Heart right ventricle (tissue), 16 donors: ENCODE data around the gene SLN. TPM values are rescaled to one million over a fixed set of nuclear protein-coding genes. Genes with fewer than 3 reads are reported as not detected.
A peak's percentile ranks its signal among the peaks of the same experiment; 100 is the strongest.

Source experiments
- ATAC-seq, 8 donors: fragments of 200-7000 bp; cut with Tn5 transposase; one replicate each; pipeline ENCODE4 v1.9.1; 2020; ENCODE audit warnings: mild to moderate bottlenecking in 8 of 8, moderate library complexity in 8 of 8, moderate number of reproducible peaks in 1 of 8
- DNase-seq, 2 donors: peaks; one replicate each; pipeline ENCODE4 v3.0.0-alpha.2; 2020
- H3K27ac ChIP-seq, 10 donors: fragments of 200-600 bp; sonication (generic) in 2 of 10; one replicate each; pipeline versions ENCODE4 v1.5.0 to v1.8.0; 2020 to 2022; ENCODE audit warnings: mild to moderate bottlenecking in 3 of 10
- H3K27me3 ChIP-seq, 7 donors: fragments of 200-600 bp; one replicate each; pipeline ENCODE4 v1.8.0; 2021 to 2022; ENCODE audit warnings: mild to moderate bottlenecking in 2 of 7
- H3K36me3 ChIP-seq, 9 donors: fragments of 200-600 bp; sonication (generic) in 1 of 9; one replicate each; pipeline versions ENCODE4 v1.5.0 to v1.8.0; 2020 to 2022; ENCODE audit warnings: mild to moderate bottlenecking in 2 of 9
- H3K4me1 ChIP-seq, 9 donors: fragments of 200-600 bp; sonication (generic) in 1 of 9; one replicate each; pipeline versions ENCODE4 v1.5.0 to v1.8.0; 2020 to 2022; ENCODE audit warnings: mild to moderate bottlenecking in 4 of 9
- H3K4me3 ChIP-seq, 10 donors: fragments of 200-600 bp; sonication (generic) in 2 of 10; one replicate each; pipeline versions ENCODE4 v1.5.0 to v1.8.0; 2020 to 2022; ENCODE audit warnings: mild to moderate bottlenecking in 7 of 10, moderate library complexity in 2 of 10
- H3K9me3 ChIP-seq, 11 donors: fragments of 200-600 bp in 10 of 11; sonication (generic) in 2 of 11; one replicate each; pipeline versions ENCODE4 v1.5.0 to v1.8.0; 2013 to 2022; ENCODE audit warnings: mild to moderate bottlenecking in 2 of 11, control low read depth in 1 of 11, moderate library complexity in 1 of 11
- CTCF ChIP-seq, 9 donors: fragments of 200-600 bp; sonication (generic) in 2 of 9; IDR thresholded peaks; one replicate each; pipeline versions ENCODE4 v1.5.0 to v1.8.0; 2021 to 2022; ENCODE audit warnings: antibody characterized with exemption in 9 of 9, mild to moderate bottlenecking in 5 of 9, moderate library complexity in 1 of 9
- WGBS, 2 donors: extraction: QIAGEN DNeasy Blood & Tissue Kit; methylation state at CpG; one replicate each; pipeline ENCODE4 v1.1.7; 2013; ENCODE audit warnings: inconsistent platforms in 1 of 2; 5-methylcytosine and 5-hydroxymethylcytosine counted together
- intact Hi-C, 10 donors: fragments of 100-400 bp; cut with DNase I; formaldehyde crosslinking; loops; one replicate each; pipeline versions ENCODE4 v1.11.1 to v1.14.2; 2022
- polyA plus RNA-seq, 2 donors: library from polyadenylated mRNA; stranded (reverse); fragments of 200-250 nt; gene quantifications; one replicate each; pipeline ENCODE4 v1.2.3, GENCODE V29; 2013
- total RNA-seq, 10 donors: library from RNA; stranded (reverse); fragmentation: NEBNext Ultra II Directional in 3 of 10; extraction: Animal tissue kit (Norgen Biotek cat#: 25700) in 3 of 10; gene quantifications; one replicate each; pipeline versions ENCODE4 v1.2.1 to v1.2.4, GENCODE V29; 2021 to 2023
- donor health status: Arrhythmogenic right ventricular cardiomyopathy.
- donor health status: ischemic (EF 13 %, LVEDD 7.1; RV severe dilation, severe dysfunction).
- donor health status: healthy with polysubstance abuse.
- donor health status: DM: no; HTN: yes; CAD: no.
- donor health status: DM: no; HTN: no; CAD: no.
- donor health status: ischemic (EF 25% LVEDD 6.9; RV normal size, moderate dysfunction).
- donor health status: ischemic (EF 25% LVEDD 5.7; RV mildly dilated, moderate dysfunction).
- donor health status: healthy.
- donor health status: DM: yes; HTN: yes; CAD: no.
- donor health status: Ischemic cardiomyopathy.
- donor health status: ischemic (EF 35%, LVEDD 5.7; RV mildly dilated, moderate dysfunction).
- donor health status: nonischemic (EF 11% LVEDD 7.7; RV severe dilation, severe dysfunction).
- donor health status: DM: yes; HTN: yes; CAD: no.
- donor health status: PGD.
- donor health status: ischemic (EF 29% LVEDD 5.4; RV normal size, mild dysfunction).
- donor health status: nonischemic (EF 23%, LVEDD 6.1; RV moderate dilation, normal function).

SLN gene
- total and polyA plus RNA-seq, 12 donors, result 0.93 to 44.4 (median 9.2) TPM

- no peak overlapping the region for H3K4me3 ChIP-seq
- no peak for TF ChIP-seq CTCF (IDR thresholded peaks at IDR 0.05)
- no peaks in the 10 kb centered on the region for H3K4me1 ChIP-seq
- WGBS, 2 donors, result 54% methylated on average over 2 of the region's 2 CpGs
- H3K36me3 ChIP-seq, result no peaks in the 10 kb centered on the region
- H3K27ac ChIP-seq, result no peak overlapping the region
- H3K9me3 ChIP-seq, result no peaks in the 10 kb centered on the region
- no peak for ATAC-seq
- intact Hi-C loops, result no loop called here
- H3K27me3 ChIP-seq, result peaks cover 0 to 14% (median 0%) of the 10 kb centered on the region in 7 donors
- no peak for DNase-seq
These were observed 5.3 kb downstream of the SLN start for GRCh38 chr11:107706531-107706930.

- TF ChIP-seq CTCF (IDR thresholded peaks at IDR 0.05), result no peak
- H3K4me3 ChIP-seq, result no peak overlapping the region
- no peaks in the 10 kb centered on the region for H3K9me3 ChIP-seq
- no peaks in the 10 kb centered on the region for H3K36me3 ChIP-seq
- no peak overlapping the region for H3K27ac ChIP-seq
- DNase-seq (no peak), ATAC-seq (peak in 2 of 8 donors; percentile 41 to 51)
- H3K4me1 ChIP-seq, result no peaks in the 10 kb centered on the region
- 74 to 79% methylated on average over 2 of the region's 2 CpGs for WGBS, 2 donors
- intact Hi-C loops, result no loop called here
- H3K27me3 ChIP-seq, result peaks cover 0 to 18% (median 0%) of the 10 kb centered on the region in 7 donors
These were observed 6.8 kb downstream of the SLN start for GRCh38 chr11:107705027-107705426.

- H3K27ac ChIP-seq, result no peak overlapping the region
- intact Hi-C loops, result no loop called here
These were observed 7.4 kb downstream of the SLN start for GRCh38 chr11:107704451-107704850.

GRCh38 chr11:107702723-107703122 lies 9.1 kb downstream of the SLN start:
- no peak for ATAC-seq
- 77 to 88% methylated on average over 2 of the region's 2 CpGs for WGBS, 2 donors
- H3K4me1 ChIP-seq, result no peaks in the 10 kb centered on the region
- DNase-seq, result no peak
- no peak overlapping the region for H3K4me3 ChIP-seq
- peaks cover 0 to 8% (median 0%) of the 10 kb centered on the region in 7 donors for H3K27me3 ChIP-seq
- H3K9me3 ChIP-seq, result no peaks in the 10 kb centered on the region
- no peaks in the 10 kb centered on the region for H3K36me3 ChIP-seq
- no peak for TF ChIP-seq CTCF (IDR thresholded peaks at IDR 0.05)
- no peak overlapping the region for H3K27ac ChIP-seq
- intact Hi-C loops, result no loop called here

More at GRCh38 chr11:107704451-107704850, 7.4 kb downstream of the SLN start:
- no peak for TF ChIP-seq CTCF (IDR thresholded peaks at IDR 0.05)
- H3K27me3 ChIP-seq, result peaks cover 0 to 18% (median 0%) of the 10 kb centered on the region in 7 donors
- WGBS, 2 donors, result 79 to 85% methylated on average over 3 of the region's 3 CpGs
- ATAC-seq (no peak), DNase-seq (no peak)
- no peaks in the 10 kb centered on the region for H3K9me3 ChIP-seq
- no peaks in the 10 kb centered on the region for H3K36me3 ChIP-seq
- H3K4me3 ChIP-seq, result no peak overlapping the region
- H3K4me1 ChIP-seq, result no peaks in the 10 kb centered on the region
